Measurements from ENCODE around the gene ADAM22.
A peak's percentile ranks its signal among the peaks of the same experiment; 100 is the strongest.

Gene ADAM22

DNA sequence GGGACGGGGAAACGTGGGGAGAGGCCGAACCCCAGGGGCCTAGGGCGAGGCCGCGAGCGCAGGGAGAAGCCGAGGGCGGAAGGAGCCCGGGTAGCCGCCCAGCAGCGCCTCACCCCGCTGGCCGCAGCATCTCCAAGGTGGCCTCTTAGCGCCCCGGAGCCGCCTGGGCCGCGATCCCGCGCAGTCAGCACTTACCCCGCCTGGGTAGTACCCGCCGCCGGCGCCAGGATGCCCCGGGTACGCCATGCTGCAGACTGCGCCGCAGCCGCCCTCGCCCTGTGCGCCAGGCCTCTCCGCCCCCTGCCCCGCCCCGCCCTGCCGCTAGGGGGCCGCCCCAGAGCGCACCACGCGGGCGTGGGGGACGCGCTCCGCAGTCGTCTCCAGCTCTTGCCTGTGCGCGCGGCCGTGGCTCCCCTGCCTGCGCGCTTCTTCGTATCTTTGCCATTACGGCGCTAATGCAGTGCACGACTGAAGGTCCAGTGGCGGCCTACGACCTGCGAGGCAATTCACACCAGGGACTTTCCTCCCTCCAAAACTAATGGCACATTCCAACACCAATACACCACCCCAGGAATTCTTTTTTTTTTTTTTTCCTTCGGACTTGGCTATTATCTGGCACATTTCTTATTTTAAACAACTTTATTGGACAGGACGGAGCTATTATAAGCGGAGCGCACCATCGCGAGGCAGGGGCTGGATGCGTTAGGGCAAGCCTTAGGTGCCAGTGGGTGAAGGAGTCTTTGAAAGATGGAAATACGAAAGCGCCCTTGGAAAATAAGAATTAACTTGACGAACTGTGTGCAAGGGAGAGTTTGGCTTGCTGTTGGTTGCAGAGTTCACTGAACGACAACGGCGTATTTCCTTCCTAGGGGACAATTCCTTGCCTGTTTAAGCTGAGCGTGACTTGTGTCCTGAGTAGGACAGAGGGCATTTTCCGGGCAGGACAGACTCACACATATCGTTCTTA is 286.0 kb downstream of the ADAM22 start, which contains the start of gene SRI:
TSS of gene SRI (minus strand) at position 258 of the 967 bp plus-strand sequence. CDS start at position 246, 12 bp downstream.
- Histone ChIP-seq H3K9me2 (replicated peaks; ENCODE audit: control insufficient read depth, low read length) (no peaks in the 10 kb centered on the region), H4K20me1 (ENCODE audit: control insufficient read depth, insufficient read depth, low read depth, low read length) (no peaks in the 10 kb centered on the region), H3F3A (ENCODE audit: control insufficient read depth, insufficient read depth) (0 out of 2 replicates have a peak, but pooled peaks cover 9% of the 10 kb centered on the region), H3K4me3 (ENCODE audit: low read length) (peak within 1 kb of the TSS; percentile 90), H3K27me3 (ENCODE audit: control insufficient read depth, low read length) (no peaks in the 10 kb centered on the region), H3K79me2 (ENCODE audit: control insufficient read depth, low read length) (peaks cover 46% of the 10 kb centered on the region), H3K4me1 (ENCODE audit: control insufficient read depth, low read length) (peaks cover 29% of the 10 kb centered on the region), H3K9me3 (ENCODE audit: control insufficient read depth, insufficient read depth, low read length) (no peaks in the 10 kb centered on the region), H3K36me3 (ENCODE audit: control insufficient read depth, low read length) (peaks cover 40% of the 10 kb centered on the region), H3K4me2 (ENCODE audit: low read length) (peak within 1 kb of the TSS; percentile 85), H3K27ac (ENCODE audit: low read depth, low read length) (peak within 1 kb of the TSS; percentile 51)
- TF ChIP-seq EZH2phosphoT487 (IDR thresholded peaks at IDR 0.05; ENCODE audit: borderline replicate concordance, low read length): no peak
- TF ChIP-seq, protein P1, sequence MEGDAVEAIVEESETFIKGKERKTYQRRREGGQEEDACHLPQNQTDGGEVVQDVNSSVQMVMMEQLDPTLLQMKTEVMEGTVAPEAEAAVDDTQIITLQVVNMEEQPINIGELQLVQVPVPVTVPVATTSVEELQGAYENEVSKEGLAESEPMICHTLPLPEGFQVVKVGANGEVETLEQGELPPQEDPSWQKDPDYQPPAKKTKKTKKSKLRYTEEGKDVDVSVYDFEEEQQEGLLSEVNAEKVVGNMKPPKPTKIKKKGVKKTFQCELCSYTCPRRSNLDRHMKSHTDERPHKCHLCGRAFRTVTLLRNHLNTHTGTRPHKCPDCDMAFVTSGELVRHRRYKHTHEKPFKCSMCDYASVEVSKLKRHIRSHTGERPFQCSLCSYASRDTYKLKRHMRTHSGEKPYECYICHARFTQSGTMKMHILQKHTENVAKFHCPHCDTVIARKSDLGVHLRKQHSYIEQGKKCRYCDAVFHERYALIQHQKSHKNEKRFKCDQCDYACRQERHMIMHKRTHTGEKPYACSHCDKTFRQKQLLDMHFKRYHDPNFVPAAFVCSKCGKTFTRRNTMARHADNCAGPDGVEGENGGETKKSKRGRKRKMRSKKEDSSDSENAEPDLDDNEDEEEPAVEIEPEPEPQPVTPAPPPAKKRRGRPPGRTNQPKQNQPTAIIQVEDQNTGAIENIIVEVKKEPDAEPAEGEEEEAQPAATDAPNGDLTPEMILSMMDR (IDR thresholded peaks at IDR 0.05; ENCODE audit: low read depth, low read length, poor library complexity, severe bottlenecking): peak; percentile 80

DNA sequence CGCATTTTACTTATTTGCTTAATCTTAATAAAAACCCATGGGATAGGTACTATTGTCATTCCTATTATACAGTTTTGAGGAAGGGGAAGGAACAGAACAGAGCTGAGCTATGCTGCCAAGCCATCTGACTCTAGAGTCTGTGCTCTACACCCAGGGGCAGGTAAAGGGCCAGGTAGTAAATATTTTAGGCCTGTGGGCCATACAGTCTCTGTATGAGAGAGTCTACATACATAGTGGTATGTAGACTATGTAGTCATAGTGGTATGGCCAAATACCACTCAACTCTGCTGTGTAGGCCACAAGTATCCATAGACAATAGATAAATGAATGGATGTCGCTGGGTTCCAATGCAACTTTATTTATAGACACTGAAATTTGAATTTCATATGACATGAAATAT is 289.2 kb downstream of the ADAM22 start:
- H4K20me1 ChIP-seq (ENCODE audit: control insufficient read depth, insufficient read depth, low read depth, low read length): no peaks in the 10 kb centered on the region
- no peaks in the 10 kb centered on the region for H3K27me3 ChIP-seq (ENCODE audit: control insufficient read depth, low read length)
- 0 out of 2 replicates have a peak, but pooled peaks cover 4% of the 10 kb centered on the region for H3F3A ChIP-seq (ENCODE audit: control insufficient read depth, insufficient read depth)
- no peak overlapping the region for H3K27ac ChIP-seq (ENCODE audit: low read depth, low read length)
- H3K4me1 ChIP-seq (ENCODE audit: control insufficient read depth, low read length): peaks cover 18% of the 10 kb centered on the region
- H3K36me3 ChIP-seq (ENCODE audit: control insufficient read depth, low read length): peaks cover 9% of the 10 kb centered on the region; the same call in 1 of the 2 replicates
- peaks cover 20% of the 10 kb centered on the region for H3K79me2 ChIP-seq (ENCODE audit: control insufficient read depth, low read length)
- no peak for TF ChIP-seq EZH2phosphoT487 (IDR thresholded peaks at IDR 0.05; ENCODE audit: borderline replicate concordance, low read length)
- TF ChIP-seq, protein P1 (IDR thresholded peaks at IDR 0.05; ENCODE audit: low read depth, low read length, poor library complexity, severe bottlenecking): no peak
- H3K4me2 ChIP-seq (ENCODE audit: low read length): no peak overlapping the region
- H3K9me2 ChIP-seq (replicated peaks; ENCODE audit: control insufficient read depth, low read length): no peaks in the 10 kb centered on the region
- H3K9me3 ChIP-seq (ENCODE audit: control insufficient read depth, insufficient read depth, low read length): no peaks in the 10 kb centered on the region
- no peak overlapping the region for H3K4me3 ChIP-seq (ENCODE audit: low read length)

DNA sequence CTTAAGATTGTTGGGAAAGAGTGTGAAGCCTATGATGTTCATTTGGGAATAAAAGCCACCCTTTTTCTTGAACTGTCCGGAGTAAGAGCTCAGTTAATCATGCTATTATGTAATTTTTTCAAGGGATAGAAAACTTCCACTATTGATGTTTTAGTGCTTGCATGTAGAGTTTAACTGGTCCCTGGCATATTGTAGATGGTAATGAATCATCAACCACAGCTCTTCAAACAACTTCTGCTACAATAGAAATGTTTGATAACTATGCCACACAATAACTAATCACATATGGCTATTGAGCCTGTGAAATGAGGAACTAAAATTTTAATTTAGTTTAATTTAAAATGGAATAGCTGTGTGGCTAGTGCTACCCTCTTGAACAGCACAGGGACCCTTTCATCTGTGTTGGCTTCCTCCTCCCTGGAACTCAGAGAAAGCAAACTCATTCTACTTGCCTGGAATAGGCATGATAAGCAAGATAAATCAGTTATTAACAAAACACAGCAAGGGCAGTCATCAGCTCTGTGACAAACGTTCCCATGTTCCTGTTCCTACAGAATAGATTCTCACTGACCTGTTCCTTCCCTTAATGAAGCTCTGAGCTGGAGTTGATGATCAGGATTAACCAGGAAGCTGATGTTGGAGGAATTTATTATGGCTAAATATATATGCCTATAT is 290.7 kb downstream of the ADAM22 start:
- TF ChIP-seq, protein P1 (IDR thresholded peaks at IDR 0.05; ENCODE audit: low read depth, low read length, poor library complexity, severe bottlenecking): no peak
- TF ChIP-seq EZH2phosphoT487 (IDR thresholded peaks at IDR 0.05; ENCODE audit: borderline replicate concordance, low read length): no peak
- Histone ChIP-seq H3K27me3 (ENCODE audit: control insufficient read depth, low read length) (peaks cover 4% of the 10 kb centered on the region; the same call in 1 of the 2 replicates), H3K79me2 (ENCODE audit: control insufficient read depth, low read length) (peaks cover 5% of the 10 kb centered on the region), H4K20me1 (ENCODE audit: control insufficient read depth, insufficient read depth, low read depth, low read length) (no peaks in the 10 kb centered on the region), H3K27ac (ENCODE audit: low read depth, low read length) (no peak overlapping the region), H3K9me3 (ENCODE audit: control insufficient read depth, insufficient read depth, low read length) (no peaks in the 10 kb centered on the region), H3K4me3 (ENCODE audit: low read length) (no peak overlapping the region), H3K4me2 (ENCODE audit: low read length) (no peak overlapping the region), H3K4me1 (ENCODE audit: control insufficient read depth, low read length) (peaks cover 15% of the 10 kb centered on the region), H3F3A (ENCODE audit: control insufficient read depth, insufficient read depth) (no peaks in the 10 kb centered on the region), H3K9me2 (replicated peaks; ENCODE audit: control insufficient read depth, low read length) (no peaks in the 10 kb centered on the region), H3K36me3 (ENCODE audit: control insufficient read depth, low read length) (no peaks in the 10 kb centered on the region)

All from DOHH2 (cell line).